H54 (cell line): ENCODE results near the gene PLIN4.
"Not testable (repeated sequence)": the region's sequence is repeated elsewhere in the genome, so short reads cannot be mapped to it uniquely, and the experiment has no call there.

Source experiments
- DNase-seq: peaks from one replicate; pipeline ENCODE4 v3.0.0; 2011; ENCODE audit warnings: low spot score, mixed read lengths; ENCODE audit not compliant: insufficient read length
- FAIRE-seq: peaks from 3 replicates; lab custom pipeline; 2011; peaks lifted over from hg19 to GRCh38; lab: Jason Lieb, UNC
- POLR2A ChIP-seq: IDR thresholded peaks from 2 replicates; pipeline ENCODE4 v1.6.1; 2011; ENCODE audit warnings: low read depth, mild to moderate bottlenecking, low read length

PLIN4 gene

GRCh38 chr19:4538601-4538954 lies 20.3 kb upstream of the PLIN4 start:
- TF ChIP-seq POLR2A = no peak
- DNase-seq (no peak), FAIRE-seq (no peak)

DNA sequence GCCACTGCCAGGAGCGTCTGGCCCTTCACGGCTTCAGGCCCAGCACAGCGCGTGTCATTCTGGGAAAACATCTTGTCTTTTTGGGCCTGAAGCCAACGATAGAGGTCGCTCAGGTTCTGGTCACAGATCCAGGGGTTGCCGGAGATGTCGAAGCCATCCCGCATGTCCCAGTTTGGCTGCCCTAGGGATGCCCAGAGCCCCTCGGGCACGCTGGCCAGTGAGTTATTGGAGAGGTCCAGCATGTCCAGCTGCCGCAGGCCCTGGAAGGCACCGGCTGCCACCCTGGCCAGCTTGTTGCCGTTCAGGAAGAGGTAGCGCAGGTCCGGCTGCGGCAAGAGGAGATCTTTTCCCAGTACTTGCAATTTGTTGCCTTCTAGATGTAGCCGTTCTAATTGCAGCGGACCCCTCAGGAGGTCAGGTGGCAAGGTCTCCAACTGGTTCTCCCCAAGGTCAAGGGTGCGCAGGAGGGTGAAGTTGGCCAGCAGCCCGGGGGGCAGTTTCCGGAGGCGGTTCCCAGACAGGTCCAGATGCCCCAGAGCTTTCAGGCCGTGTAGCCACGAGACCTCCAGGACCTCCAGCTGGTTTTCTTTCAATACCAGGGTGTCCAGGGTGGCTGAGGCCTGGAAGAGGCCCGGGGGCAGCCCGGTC lies 19.8 kb upstream of the PLIN4 start:
- FAIRE-seq (no peak), DNase-seq (no peak)
- no peak for TF ChIP-seq POLR2A

- TF ChIP-seq POLR2A = no peak
- FAIRE-seq = no peak
Observed at GRCh38 chr19:4536798-4537197, 18.5 kb upstream of the PLIN4 start.

DNA sequence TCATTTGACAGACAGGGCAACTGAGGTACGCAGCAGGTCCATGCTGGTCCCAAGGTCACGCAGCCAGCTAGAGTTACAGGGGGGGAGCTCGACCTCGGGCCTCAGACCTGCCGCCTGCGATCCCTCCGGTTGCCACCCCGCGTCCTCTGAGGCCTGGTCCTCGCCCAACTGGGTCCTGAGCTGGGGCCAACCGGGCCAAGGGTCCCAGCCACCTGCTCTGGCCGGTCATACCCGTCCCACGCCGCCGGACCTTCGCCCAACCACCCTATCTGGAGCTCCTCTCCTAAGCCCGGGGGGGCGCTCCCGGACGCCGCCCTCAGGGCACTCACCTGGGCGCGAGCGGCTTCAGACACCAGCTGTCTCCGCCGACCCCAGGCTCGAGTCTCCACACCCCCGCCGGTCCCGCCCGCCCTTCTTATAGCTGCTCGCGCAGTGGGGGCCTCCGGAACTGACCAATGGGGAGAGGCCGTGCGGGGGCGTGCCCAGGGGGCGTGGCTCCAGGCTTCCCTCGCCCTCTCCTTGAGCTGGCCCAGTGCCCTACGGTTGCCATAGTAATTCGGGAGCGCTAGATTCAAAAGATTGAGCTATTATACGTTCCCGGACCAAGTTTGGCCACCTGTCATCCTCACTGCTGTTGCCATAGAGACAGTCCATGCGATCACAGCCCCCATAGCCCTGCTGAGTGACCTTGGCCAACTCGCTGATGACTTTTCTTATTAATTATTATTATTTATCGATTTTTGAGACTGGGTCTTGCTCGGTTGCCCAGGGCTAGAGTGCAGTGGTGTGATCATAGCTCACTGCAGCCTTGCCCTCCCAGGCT lies 16.8 kb upstream of the PLIN4 start, which contains the start of gene PLIN5:
PLIN5 (minus strand) TSS at position 389 of the 823 bp plus-strand sequence. CDS start 1,150 bp downstream, outside the sequence.
- DNase-seq = no peak
- FAIRE-seq = no peak

More at GRCh38 chr19:4536798-4537197, 18.5 kb upstream of the PLIN4 start:
- DNase-seq = no peak

DNA sequence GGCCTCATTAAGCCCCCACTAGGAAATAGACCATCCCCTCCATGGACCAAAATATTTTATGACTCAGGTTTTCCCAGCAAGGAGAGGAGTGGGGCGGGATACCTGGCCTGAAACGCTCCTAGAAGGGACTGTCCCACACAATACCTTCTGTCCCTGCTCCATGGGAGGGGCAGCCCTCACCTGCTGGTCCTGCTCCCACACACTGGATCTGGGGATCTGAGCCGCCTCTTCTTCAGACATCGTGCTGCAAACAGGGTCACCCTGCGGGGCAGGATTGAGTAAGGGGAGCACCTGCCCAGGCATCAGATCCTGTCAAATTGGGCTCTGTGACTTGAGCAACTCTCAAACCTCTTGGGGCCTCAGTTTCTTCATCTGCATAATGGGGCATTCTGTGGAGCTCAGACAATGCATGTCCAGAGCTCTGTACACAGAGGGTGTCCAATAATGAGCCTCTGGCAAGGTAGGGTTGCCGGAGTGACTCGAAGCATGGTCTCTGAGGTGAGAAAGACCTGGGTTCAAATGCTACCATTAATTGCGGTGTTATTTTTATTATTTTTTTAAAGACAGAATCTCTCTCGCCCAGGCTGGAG lies 15.6 kb upstream of the PLIN4 start:
- DNase-seq (no peak), FAIRE-seq (no peak)
- TF ChIP-seq POLR2A = no peak

More for the DNA sequence above, 16.8 kb upstream of the PLIN4 start, which contains the start of gene PLIN5:
- TF ChIP-seq POLR2A = no peak

DNA sequence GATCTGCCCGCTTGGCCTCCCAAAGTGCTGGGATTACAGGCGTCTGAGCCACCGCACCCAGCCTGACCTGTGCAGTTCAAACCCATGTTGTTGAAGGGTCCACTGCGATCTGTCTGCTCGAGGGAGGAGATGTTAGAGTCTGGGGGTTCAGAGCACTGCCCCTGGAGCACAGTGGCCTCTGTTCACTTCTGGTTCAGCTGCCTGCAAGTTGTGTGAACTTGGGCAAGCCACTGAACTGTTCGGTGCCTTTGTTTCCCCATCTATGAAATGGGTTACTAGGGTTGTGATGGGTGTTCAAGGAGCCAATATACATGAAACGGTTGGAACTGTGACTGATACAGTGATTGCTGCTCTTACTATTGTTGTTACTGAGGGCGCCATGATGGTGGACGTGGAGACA lies 15.0 kb upstream of the PLIN4 start:
- no peak for TF ChIP-seq POLR2A
- no peak for FAIRE-seq
- DNase-seq = no peak

- FAIRE-seq = no peak
- no peak for DNase-seq
Observed at GRCh38 chr19:4531562-4532165, 13.4 kb upstream of the PLIN4 start.

DNA sequence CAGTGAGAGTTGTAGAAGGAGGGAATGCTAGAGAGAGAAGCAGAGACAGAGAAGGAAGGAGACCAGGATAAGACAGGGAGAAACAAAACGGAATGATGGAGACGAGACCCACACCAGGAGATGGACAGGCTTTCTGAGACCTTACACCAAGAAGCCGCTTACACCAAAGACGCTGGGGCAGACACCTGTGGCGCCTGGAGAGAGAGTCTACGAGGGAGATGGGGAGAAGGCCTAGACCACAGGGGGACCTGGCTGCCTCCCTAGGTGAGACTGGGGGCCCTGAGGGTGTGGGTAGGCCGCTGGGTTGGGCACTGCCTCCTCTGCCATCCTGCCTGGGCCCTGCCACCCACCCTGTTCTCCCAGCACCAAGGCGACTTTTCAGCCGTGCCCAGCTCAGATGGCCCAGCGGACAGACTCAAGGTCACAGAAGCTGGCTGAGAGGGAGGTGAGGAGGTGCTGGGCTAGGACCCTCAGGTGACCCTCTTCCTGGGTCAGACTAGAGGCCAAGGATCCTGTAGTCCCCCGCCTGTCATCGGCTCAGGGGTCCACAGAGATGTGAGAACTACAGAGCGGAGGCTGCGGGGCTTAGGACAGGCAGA lies 11.7 kb upstream of the PLIN4 start:
- no peak for TF ChIP-seq POLR2A
- no peak for DNase-seq
- no peak for FAIRE-seq

More at GRCh38 chr19:4531562-4532165, 13.4 kb upstream of the PLIN4 start:
- TF ChIP-seq POLR2A = no peak

DNA sequence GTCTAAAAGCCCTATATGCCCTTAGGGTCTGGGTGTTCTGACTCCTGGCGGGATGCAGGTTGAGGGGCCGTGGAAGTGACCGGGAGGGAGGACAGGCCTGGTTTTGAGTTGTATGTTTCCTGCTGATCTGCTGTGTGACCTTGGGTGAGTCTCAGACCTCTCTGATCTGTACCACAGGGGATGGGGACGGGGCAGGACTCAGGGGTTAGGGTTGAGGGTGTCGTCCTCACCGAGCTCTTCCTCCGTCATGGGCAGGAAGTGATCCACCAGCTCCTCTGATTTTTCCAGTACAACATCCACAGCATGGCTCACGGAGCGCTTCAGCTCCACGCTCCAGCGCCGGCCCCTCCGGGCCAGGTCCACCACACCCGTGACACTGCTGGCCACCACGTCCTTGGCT lies 10.6 kb upstream of the PLIN4 start:
- no peak for TF ChIP-seq POLR2A
- FAIRE-seq = no peak
- no peak for DNase-seq

GRCh38 chr19:4527377-4527776 lies 9.1 kb upstream of the PLIN4 start:
- not testable (repeated sequence) for FAIRE-seq, DNase-seq

- no peak for TF ChIP-seq POLR2A
- FAIRE-seq (no peak), DNase-seq (no peak)
Observed at GRCh38 chr19:4525563-4526002, 7.3 kb upstream of the PLIN4 start.

DNA sequence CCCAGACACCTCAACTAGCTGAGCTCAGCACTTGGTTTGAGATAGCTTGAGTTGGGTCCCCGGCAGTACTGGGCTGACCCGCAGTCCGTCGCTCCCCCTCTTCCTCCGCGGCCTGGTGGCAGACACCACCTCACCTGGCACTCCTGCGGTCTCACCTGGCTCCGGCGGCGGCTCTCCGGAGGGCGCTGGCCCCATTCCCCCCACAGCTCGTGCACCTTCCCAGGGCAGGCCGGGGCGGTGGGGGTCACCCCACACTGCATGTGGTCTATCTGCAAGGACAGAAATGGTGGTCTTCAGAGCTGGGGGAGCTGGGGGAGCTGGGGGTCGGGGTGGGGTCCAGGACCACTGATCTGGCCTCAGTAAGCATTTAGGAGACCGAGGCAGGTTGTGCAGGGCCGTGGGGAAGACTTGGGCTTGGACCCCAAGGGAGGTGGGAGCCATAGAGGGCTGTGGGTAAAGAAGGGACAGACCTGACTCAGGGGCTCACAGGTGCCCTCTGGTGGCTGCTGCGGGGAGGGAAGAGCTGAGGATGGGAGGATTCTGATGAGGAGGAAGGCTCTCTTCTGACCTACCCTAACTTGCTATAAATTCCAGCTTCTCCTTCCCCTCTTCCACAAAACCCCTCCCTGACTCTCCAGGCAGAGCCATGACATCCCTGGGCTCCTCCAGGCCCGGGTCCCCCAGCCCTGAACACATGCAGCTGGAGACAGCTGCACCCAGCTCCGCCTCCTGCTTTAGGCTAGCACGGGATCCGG lies 6.7 kb upstream of the PLIN4 start:
- no peak for TF ChIP-seq POLR2A
- FAIRE-seq (no peak), DNase-seq (peak; percentile 82)

GRCh38 chr19:4523306-4524110 lies 5.2 kb upstream of the PLIN4 start:
- TF ChIP-seq POLR2A = no peak
- DNase-seq = peak; percentile 80
- FAIRE-seq = no peak
